IMR-90 (cell line): ENCODE measurements around the gene EFNA5. TPM values are rescaled to one million over a fixed set of nuclear protein-coding genes. Genes with fewer than 3 reads are reported as not detected.

Experiments used
- ATAC-seq: fragments of 200-7000 bp; cut with Tn5 transposase; 2 replicates; pipeline ENCODE4 v1.9.1; 2020; ENCODE audit warnings: low read depth, mild to moderate bottlenecking, moderate library complexity
- BruUV-seq: library from RNA; stranded (reverse); fragments of 400-500 nt; replicated peaks from 2 replicates; lab custom pipeline; 2021; lab: Mats Ljungman, UMichigan
- CTCF ChIA-PET: fragments of 300-600 bp; formaldehyde crosslinking; extraction: SDS; loops from one replicate; lab custom pipeline; 2021; ENCODE audit warnings: antibody characterized with exemption; lab: Yijun Ruan, JAX
- POLR2A ChIA-PET: fragments of 300-600 bp; sonication (Branson Sonifier 250); formaldehyde crosslinking; loops from one replicate; lab custom pipeline; 2022; ENCODE audit warnings: antibody characterized with exemption; ENCODE audit not compliant: unreplicated experiment; lab: Charles Lee
- DNase-seq: peaks from one replicate; pipeline ENCODE4 v3.0.0; 2013
- H2AFZ ChIP-seq: replicated peaks from 2 replicates; pipeline ENCODE3; 2013; ENCODE audit warnings: low read length, mild to moderate bottlenecking; ENCODE audit not compliant: poor library complexity
- H2AK5ac ChIP-seq: 2 replicates; pipeline ENCODE4 v1.6.1; 2013; ENCODE audit warnings: low read depth, low read length, inconsistent platforms
- H2AK9ac ChIP-seq: replicated peaks from 2 replicates; pipeline ENCODE3; 2013; ENCODE audit warnings: mild to moderate bottlenecking, low read depth, low read length, moderate library complexity; ENCODE audit not compliant: poor library complexity
- H2BK120ac ChIP-seq: 2 replicates; pipeline ENCODE4 v1.6.1; 2013; ENCODE audit warnings: low read depth, low read length, inconsistent platforms
- H2BK15ac ChIP-seq: 3 replicates; pipeline ENCODE4 v1.6.1; 2013; ENCODE audit warnings: low read depth, low read length, inconsistent platforms
- H2BK20ac ChIP-seq: 2 replicates; pipeline ENCODE4 v1.6.1; 2013; ENCODE audit warnings: low read depth, mild to moderate bottlenecking, inconsistent platforms, low read length, moderate library complexity
- H2BK5ac ChIP-seq: 2 replicates; pipeline ENCODE4 v1.6.1; 2013; ENCODE audit warnings: mild to moderate bottlenecking, low read depth, low read length, inconsistent platforms; ENCODE audit not compliant: poor library complexity, severe bottlenecking
- H3K14ac ChIP-seq: replicated peaks from 2 replicates; pipeline ENCODE4 v1.6.1; 2013; ENCODE audit warnings: low read depth, low read length, inconsistent platforms
- H3K18ac ChIP-seq: 2 replicates; pipeline ENCODE4 v1.6.1; 2013; ENCODE audit warnings: low read depth, low read length, control low read depth
- H3K23ac ChIP-seq: 2 replicates; pipeline ENCODE4 v1.6.1; 2013; ENCODE audit warnings: low read depth, low read length, inconsistent platforms
- H3K27ac ChIP-seq: 2 replicates; pipeline ENCODE4 v1.5.1; 2013; ENCODE audit warnings: mild to moderate bottlenecking, control low read depth, low read length; ENCODE audit not compliant: insufficient read depth
- H3K27me3 ChIP-seq: 2 replicates; pipeline ENCODE4 v1.6.1; 2013; ENCODE audit warnings: low read length; ENCODE audit not compliant: control insufficient read depth, insufficient read depth
- H3K36me3 ChIP-seq: 2 replicates; pipeline ENCODE4 v1.6.1; 2013; ENCODE audit warnings: low read length, mixed read lengths; ENCODE audit not compliant: control insufficient read depth, insufficient read depth
- H3K4ac ChIP-seq: 2 replicates; pipeline ENCODE4 v1.6.1; 2013; ENCODE audit warnings: low read depth, low read length, inconsistent platforms
- H3K4me1 ChIP-seq: 2 replicates; pipeline ENCODE4 v1.6.1; 2013; ENCODE audit warnings: low read length, mixed read lengths; ENCODE audit not compliant: control insufficient read depth, insufficient read depth
- H3K4me2 ChIP-seq: 2 replicates; pipeline ENCODE4 v1.6.1; 2013; ENCODE audit warnings: low read depth, mild to moderate bottlenecking, control low read depth, low read length, moderate library complexity
- H3K4me3 ChIP-seq: 2 replicates; pipeline ENCODE4 v1.5.1; 2013; ENCODE audit warnings: low read depth, mild to moderate bottlenecking, control low read depth, low read length, moderate library complexity; ENCODE audit not compliant: insufficient read depth
- H3K56ac ChIP-seq: 2 replicates; pipeline ENCODE4 v1.6.1; 2013; ENCODE audit warnings: low read length, inconsistent platforms; ENCODE audit not compliant: insufficient read depth; ENCODE audit errors: extremely low read depth
- H3K79me1 ChIP-seq, 2 experiments: 2 replicates each; pipeline ENCODE4 v1.6.1; 2013; ENCODE audit warnings: low read length in 2 of 2, inconsistent platforms in 1 of 2, low read depth in 1 of 2
- H3K9ac ChIP-seq: 2 replicates; pipeline ENCODE4 v1.6.1; 2013; ENCODE audit warnings: low read depth, low read length, control low read depth
- H3K9me1 ChIP-seq: 2 replicates; pipeline ENCODE4 v1.6.1; 2013; ENCODE audit warnings: low read length, inconsistent platforms; ENCODE audit not compliant: insufficient read depth
- H3K9me3 ChIP-seq: 2 replicates; pipeline ENCODE4 v1.6.1; 2013; ENCODE audit warnings: low read length; ENCODE audit not compliant: control insufficient read depth, insufficient read depth
- H4K20me1 ChIP-seq: 2 replicates; pipeline ENCODE4 v1.6.1; 2013; ENCODE audit warnings: low read length, inconsistent platforms; ENCODE audit not compliant: insufficient read depth
- H4K5ac ChIP-seq: 2 replicates; pipeline ENCODE4 v1.6.1; 2013; ENCODE audit warnings: mild to moderate bottlenecking, low read depth, low read length, control low read depth
- H4K8ac ChIP-seq, 2 experiments: 2 replicates each; pipeline ENCODE4 v1.6.1; 2013; ENCODE audit warnings: low read depth in 2 of 2, low read length in 2 of 2, control low read depth in 1 of 2, inconsistent platforms in 1 of 2
- H4K91ac ChIP-seq: 2 replicates; pipeline ENCODE4 v1.6.1; 2013; ENCODE audit warnings: low read depth, low read length, inconsistent platforms; ENCODE audit not compliant: insufficient read depth
- MXI1 ChIP-seq: IDR thresholded peaks from 2 replicates; pipeline ENCODE4 v1.6.1; 2012; ENCODE audit warnings: low read depth, mild to moderate bottlenecking, low read length, moderate library complexity, borderline replicate concordance
- NFE2L2 ChIP-seq: fragments of 150-350 bp; IDR thresholded peaks from 2 replicates; pipeline ENCODE4 v1.6.1; 2016; ENCODE audit warnings: low read depth, mild to moderate bottlenecking, low read length
- WGBS, 2 experiments: methylation state at CpG; one replicate each; pipeline versions ENCODE4 v1.1.5 to v1.1.7; 2013; ENCODE audit warnings: missing lambda C conversion rate in 2 of 2; ENCODE audit not compliant: insufficient read length in 1 of 2; ENCODE audit errors: extremely low coverage in 2 of 2; 5-methylcytosine and 5-hydroxymethylcytosine counted together
- dilution Hi-C: fragments of 300-500 bp; cut with HindIII; formaldehyde crosslinking; loops from one replicate; pipeline ENCODE4 v1.14.3; 2018; ENCODE audit warnings: low sequenced_read_pairs; ENCODE audit not compliant: unreplicated experiment
- in situ Hi-C: fragments of 300-500 bp; cut with MboI; formaldehyde crosslinking; loops from 3 replicates; pipeline ENCODE4 v1.14.3; 2019; ENCODE audit warnings: low sequenced_read_pairs, inconsistent platforms, mixed read lengths
- intact Hi-C: fragments of 100-400 bp; cut with micrococcal nuclease; formaldehyde crosslinking; loops from 2 replicates; pipeline ENCODE4 v1.10.0; 2022
- polyA plus RNA-seq, 3 experiments: library from polyadenylated mRNA; depleted of rRNA; stranded (reverse); fragments of >200 nt; gene quantifications; 2 replicates each; pipeline ENCODE4 v1.2.3, GENCODE V29; 2012; ENCODE audit warnings: low replicate concordance in 1 of 3
- total RNA-seq: library from RNA; depleted of rRNA; stranded (reverse); fragments of >200 nt; gene quantifications from 2 replicates; pipeline ENCODE4 v1.2.3, GENCODE V29; 2012

Gene EFNA5
- total and polyA plus RNA-seq, 2 of the 4 experiments (the other 2 are of a cell fraction), result 1.5 to 1.6 TPM

- Histone ChIP-seq H4K8ac (no peak overlapping the region), H3K18ac (no peak overlapping the region), H3K27me3 (no peaks in the 10 kb centered on the region), H2BK15ac (no peak overlapping the region), H4K5ac (no peak overlapping the region), H2AFZ (no peak overlapping the region), H3K4me3 (no peak overlapping the region), H3K23ac (no peak overlapping the region), H3K79me1 (no peaks in the 10 kb centered on the region; a peak in 1 of 4 replicates), H3K56ac (no peak overlapping the region), H2AK5ac (no peak overlapping the region), H3K14ac (no peak overlapping the region), H2AK9ac (no peak overlapping the region), H3K9me1 (no peaks in the 10 kb centered on the region), H3K9me3 (no peaks in the 10 kb centered on the region), H3K4me2 (no peak overlapping the region), H4K20me1 (no peaks in the 10 kb centered on the region), H2BK5ac (no peak overlapping the region), H3K27ac (no peak overlapping the region), H3K9ac (no peak overlapping the region), H3K4me1 (no peaks in the 10 kb centered on the region), H2BK120ac (no peak overlapping the region), H3K36me3 (no peaks in the 10 kb centered on the region), H2BK20ac (no peak overlapping the region), H3K4ac (no peak overlapping the region), H4K91ac (no peak overlapping the region)
- DNase-seq (no peak), ATAC-seq (no peak)
- dilution Hi-C loops (no loop called here), in situ Hi-C loops (no loop called here), intact Hi-C loops (no loop called here)
- TF ChIP-seq MXI1 (no peak), NFE2L2 (no peak)
- no TSS peak for BruUV-seq
- WGBS, 2 experiments, result 100% methylated on average over 1 of the region's 3 CpGs; no CpG with 5 or more reads in 1 of the 2 experiments
- ChIA-PET POLR2A (interaction anchor here (0.6 kb wide), 1 partner anchor 12 kb away, joined by 4 read pairs; no protein-coding TSS in a partner anchor), CTCF (interaction anchor here (0.6 kb wide), 1 partner anchor 230 kb away, joined by 3 read pairs; no protein-coding TSS in a partner anchor)
Measured at GRCh38 chr5:107639990-107640389, 30.7 kb downstream of the EFNA5 start.
